22Rv1 (cell line): Measurements from ENCODE around the gene LZIC.

Source experiments
- H3K27ac ChIP-seq: fragments of 450-650 bp; 2 replicates; pipeline ENCODE4 v1.5.1; 2017
- ZFX ChIP-seq: fragments of 450-650 bp; IDR thresholded peaks from 2 replicates; pipeline ENCODE4 v1.6.1; 2017; ENCODE audit warnings: antibody characterized with exemption, borderline replicate concordance
- TF ChIP-seq, protein P1 (sequence below): fragments of 450-650 bp; IDR thresholded peaks from 2 replicates; pipeline ENCODE4 v1.5.1; 2017; ENCODE audit warnings: mild to moderate bottlenecking

LZIC gene

DNA sequence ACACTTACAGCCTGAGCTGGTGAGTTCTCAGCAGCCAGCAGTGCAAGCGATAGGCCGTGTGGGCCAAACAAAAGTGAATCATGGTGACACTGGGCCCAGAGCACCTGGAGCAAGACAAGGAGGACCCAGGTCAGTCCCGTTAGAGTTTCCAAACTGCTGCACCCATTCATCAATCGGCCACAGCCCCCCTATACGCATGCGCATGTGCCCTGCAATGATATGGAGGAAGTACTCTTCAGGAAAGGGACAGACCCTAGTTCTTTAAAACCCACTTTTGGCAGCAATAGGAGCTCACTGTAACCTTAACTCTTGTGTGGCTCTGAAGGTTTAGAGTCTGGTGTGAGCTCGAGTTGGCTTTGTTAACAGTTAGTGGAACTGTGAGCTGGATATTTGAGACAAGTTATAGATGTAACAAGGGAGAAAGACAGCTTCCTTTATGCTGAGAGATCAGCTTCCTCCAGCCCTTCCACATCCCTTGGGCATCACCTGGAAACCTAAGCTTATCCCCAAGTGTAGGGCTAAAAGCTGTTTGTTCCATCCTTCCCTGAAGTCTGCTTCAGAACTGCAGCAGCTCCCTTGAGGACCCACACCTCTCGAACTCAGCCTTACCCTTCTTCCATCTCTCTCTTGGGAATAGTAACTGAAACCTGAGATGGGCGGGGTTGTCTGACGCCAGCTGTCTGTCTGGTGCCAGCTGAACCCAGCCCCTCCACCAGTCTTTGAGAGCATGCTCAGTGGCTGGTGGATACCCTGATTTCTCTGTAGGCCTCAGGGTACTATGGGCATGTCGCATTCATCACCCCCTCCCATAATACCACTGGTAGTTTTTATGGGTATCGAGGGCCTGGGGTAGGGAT lies 17.7 kb upstream of the LZIC start:
- peak overlapping the region; percentile 65 for H3K27ac ChIP-seq
- TF ChIP-seq, protein P1, sequence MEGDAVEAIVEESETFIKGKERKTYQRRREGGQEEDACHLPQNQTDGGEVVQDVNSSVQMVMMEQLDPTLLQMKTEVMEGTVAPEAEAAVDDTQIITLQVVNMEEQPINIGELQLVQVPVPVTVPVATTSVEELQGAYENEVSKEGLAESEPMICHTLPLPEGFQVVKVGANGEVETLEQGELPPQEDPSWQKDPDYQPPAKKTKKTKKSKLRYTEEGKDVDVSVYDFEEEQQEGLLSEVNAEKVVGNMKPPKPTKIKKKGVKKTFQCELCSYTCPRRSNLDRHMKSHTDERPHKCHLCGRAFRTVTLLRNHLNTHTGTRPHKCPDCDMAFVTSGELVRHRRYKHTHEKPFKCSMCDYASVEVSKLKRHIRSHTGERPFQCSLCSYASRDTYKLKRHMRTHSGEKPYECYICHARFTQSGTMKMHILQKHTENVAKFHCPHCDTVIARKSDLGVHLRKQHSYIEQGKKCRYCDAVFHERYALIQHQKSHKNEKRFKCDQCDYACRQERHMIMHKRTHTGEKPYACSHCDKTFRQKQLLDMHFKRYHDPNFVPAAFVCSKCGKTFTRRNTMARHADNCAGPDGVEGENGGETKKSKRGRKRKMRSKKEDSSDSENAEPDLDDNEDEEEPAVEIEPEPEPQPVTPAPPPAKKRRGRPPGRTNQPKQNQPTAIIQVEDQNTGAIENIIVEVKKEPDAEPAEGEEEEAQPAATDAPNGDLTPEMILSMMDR = no peak
- TF ChIP-seq ZFX = no peak

DNA sequence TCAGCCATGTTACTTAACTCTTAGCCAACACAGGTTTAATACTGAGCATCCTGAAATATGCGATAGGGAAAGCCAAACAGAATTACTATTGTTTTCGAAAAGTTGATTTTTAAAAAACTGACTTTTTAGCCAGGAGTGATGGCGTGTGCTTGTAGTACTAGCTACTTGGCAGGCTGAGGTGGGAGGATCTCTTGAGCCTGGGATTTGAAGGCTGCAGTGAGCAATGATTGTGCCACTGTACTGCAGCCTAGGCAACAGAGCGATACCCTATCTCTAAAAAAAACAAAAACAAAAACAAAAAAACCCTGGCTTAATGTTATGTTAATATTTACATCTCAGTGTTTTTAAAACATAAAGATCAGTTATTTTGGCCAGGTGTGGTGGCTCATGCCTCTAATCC lies 16.8 kb upstream of the LZIC start:
- TF ChIP-seq, protein P1 = no peak
- no peak for TF ChIP-seq ZFX
- H3K27ac ChIP-seq = peak overlapping the region; percentile 65

DNA sequence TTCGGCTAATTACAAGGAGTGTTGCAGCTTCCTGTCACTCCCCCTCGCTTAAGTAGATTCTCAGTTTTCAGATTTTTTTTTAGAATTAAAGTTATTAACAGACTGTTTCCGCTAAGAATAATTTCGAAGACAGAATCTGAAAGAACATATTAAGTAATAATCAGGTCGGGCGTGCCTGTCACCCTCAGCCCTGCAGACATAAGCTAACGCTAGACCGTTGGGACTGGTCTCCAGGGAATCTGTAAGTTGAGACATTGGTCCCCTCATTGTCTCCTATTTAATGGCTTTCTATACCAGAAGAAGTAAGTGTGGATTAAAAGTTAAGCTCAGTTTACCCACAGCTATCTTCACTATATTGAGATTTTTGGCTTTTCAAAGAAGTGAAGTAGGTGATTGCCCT lies 14.5 kb upstream of the LZIC start:
- no peak overlapping the region for H3K27ac ChIP-seq
- no peak for TF ChIP-seq ZFX
- TF ChIP-seq, protein P1 = no peak

DNA sequence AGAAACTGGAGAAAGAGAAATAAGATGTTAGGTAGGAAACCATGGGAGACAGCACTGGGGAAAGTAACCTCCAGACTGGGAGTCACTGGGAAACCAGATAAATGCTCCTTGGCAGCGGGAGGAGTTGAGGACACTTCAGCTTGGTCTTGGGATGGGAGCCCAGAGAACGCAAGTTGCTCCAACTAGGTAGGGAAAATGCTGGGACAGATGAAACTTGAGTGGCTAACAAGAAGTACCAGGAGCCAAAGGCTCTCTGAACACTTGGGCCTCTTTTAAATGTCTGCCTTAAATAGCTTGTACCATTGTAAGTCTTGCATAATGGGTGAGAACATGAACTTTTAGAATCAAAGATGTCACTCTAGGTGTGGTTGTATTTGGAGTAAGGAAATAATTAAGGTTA lies 3.1 kb upstream of the LZIC start:
- TF ChIP-seq, protein P1 = no peak
- TF ChIP-seq ZFX = no peak

DNA sequence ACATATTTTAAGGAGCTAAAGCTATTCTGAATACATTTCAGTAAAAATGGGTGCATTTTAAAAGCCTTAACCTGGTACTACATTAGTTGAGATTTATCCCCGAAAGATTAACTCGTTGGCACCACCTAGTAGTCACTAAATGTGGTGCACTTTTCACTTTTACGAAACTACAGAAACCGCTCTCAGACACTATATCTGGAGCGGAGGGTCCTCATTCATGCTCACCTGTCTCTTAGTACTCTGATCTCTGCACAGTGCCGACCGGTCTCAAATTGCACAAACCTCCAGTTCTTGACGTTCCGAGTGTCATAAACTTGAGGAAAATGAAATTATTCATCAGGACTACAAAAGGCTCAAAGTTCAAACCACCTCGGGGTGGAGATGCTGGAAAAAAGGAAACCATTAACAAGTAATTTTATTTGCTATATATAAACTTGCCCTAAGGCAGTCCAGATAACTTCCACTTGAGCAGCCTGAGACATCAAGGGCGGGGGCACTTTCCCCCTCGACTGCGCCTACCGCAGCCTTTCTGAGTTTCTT lies 722 bp downstream of the LZIC start:
- no peak for TF ChIP-seq ZFX
- TF ChIP-seq, protein P1 = peak; percentile 68
- peak overlapping the region; percentile 91 for H3K27ac ChIP-seq

More for the DNA sequence above, 3.1 kb upstream of the LZIC start:
- no peak overlapping the region for H3K27ac ChIP-seq

DNA sequence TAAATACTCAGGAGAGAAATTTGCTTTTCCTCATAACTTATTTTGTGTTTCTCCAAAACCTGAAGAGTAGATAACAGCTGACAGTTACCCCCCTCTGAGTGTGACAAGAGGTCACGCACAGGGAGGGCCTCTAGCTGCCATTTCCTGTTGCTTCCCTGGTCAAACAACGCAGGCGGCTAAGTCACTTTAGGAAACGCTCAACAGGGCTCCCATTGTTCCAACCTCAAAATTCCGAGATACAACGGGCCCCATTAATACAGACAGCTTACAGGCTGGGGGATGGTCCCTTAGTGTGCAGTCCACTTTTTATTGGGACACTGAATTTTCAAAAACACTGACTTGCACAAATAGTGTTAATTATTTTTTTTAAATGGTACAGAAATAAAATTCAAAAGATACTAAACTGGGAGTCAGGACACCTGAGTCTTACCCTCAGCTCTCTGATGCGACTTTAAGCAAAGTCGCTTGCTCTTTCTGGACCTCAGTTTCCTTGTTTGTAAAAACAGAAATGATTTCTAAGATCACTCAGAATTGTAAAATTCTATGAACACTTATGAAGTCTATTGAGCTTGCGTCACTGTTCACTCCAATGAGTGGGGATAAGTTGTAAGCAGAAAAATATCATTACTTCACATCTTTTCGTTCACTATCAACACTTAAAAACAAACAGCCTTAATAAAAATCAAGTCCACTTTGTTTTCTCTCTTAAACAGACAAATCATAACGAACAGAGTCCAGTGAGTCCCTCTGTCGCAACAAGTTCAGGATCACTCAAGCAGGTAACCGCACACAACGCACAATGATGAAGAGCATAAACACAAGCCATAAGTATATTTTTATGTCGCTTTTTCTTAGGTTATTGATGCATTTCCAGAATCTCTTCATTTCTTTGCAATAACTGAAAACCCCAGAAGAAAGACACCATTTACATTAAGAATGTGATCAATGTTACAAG lies 13.5 kb downstream of the LZIC start:
- no peak overlapping the region for H3K27ac ChIP-seq
- no peak for TF ChIP-seq ZFX
- TF ChIP-seq, protein P1 = no peak
